PC-3 (cell line): Measurements from ENCODE around the gene RASA2.
"Not testable (repeated sequence)": the region's sequence is repeated elsewhere in the genome, so short reads cannot be mapped to it uniquely, and the experiment has no call there.

Source experiments
- CTCF ChIP-seq: fragments of 300-600 bp; sonication (generic); conservative IDR thresholded peaks from 2 replicates; pipeline ENCODE4 v1.5.1; 2017; ENCODE audit warnings: antibody characterized with exemption, low read depth, mild to moderate bottlenecking, low read length
- EZH2 ChIP-seq: fragments of 300-600 bp; sonication (generic); IDR thresholded peaks from one replicate; pipeline ENCODE4 v1.6.1; 2017; ENCODE audit warnings: antibody characterized with exemption, mild to moderate bottlenecking, low read length; ENCODE audit not compliant: unreplicated experiment
- EZH2phosphoT487 ChIP-seq: fragments of 300-600 bp; sonication (generic); IDR thresholded peaks from 2 replicates; pipeline ENCODE4 v1.6.1; 2018; ENCODE audit warnings: mild to moderate bottlenecking, antibody characterized with exemption, low read length, borderline replicate concordance

- TF ChIP-seq EZH2phosphoT487, CTCF, EZH2: not testable (repeated sequence)
These were observed 8.0 kb upstream of the RASA2 start for GRCh38 chr3:141478840-141479239.
